Measurements from ENCODE around the gene KLF15.
A peak's percentile ranks its signal among the peaks of the same experiment; 100 is the strongest.
"Not testable (repeated sequence)": the region's sequence is repeated elsewhere in the genome, so short reads cannot be mapped to it uniquely, and the experiment has no call there.

Gene KLF15

GRCh38 chr3:126345641-126346460, 11.4 kb downstream of the KLF15 start:
- peak; percentile 10 for DNase-seq

- DNase-seq: peak; percentile 1
Measured at GRCh38 chr3:126345231-126345630, 12.0 kb downstream of the KLF15 start.

- DNase-seq: no peak
Measured at GRCh38 chr3:126344380-126345041, 12.7 kb downstream of the KLF15 start.

- DNase-seq: peak; percentile 8
Measured at GRCh38 chr3:126343649-126344035, 13.6 kb downstream of the KLF15 start.

GRCh38 chr3:126342991-126343648, 14.1 kb downstream of the KLF15 start:
- DNase-seq: peak; percentile 15

- peak; percentile 5 for DNase-seq
Measured at GRCh38 chr3:126342211-126342610, 15.0 kb downstream of the KLF15 start.

GRCh38 chr3:126341755-126342150, 15.5 kb downstream of the KLF15 start:
- peak; percentile 10 for DNase-seq

- DNase-seq: peak; percentile 10
Measured at GRCh38 chr3:126340943-126341754, 16.1 kb downstream of the KLF15 start.

- no peak for DNase-seq
Measured at GRCh38 chr3:126340596-126340942, 16.6 kb downstream of the KLF15 start.

- peak; percentile 39 for DNase-seq
Measured at GRCh38 chr3:126340081-126340511, 17.1 kb downstream of the KLF15 start.

GRCh38 chr3:126339466-126339865, 17.7 kb downstream of the KLF15 start:
- DNase-seq: no peak

GRCh38 chr3:126338790-126339288, 18.4 kb downstream of the KLF15 start:
- DNase-seq: peak; percentile 12

GRCh38 chr3:126337980-126338651, 19.1 kb downstream of the KLF15 start:
- peak; percentile 11 for DNase-seq

GRCh38 chr3:126331812-126332336, 25.3 kb downstream of the KLF15 start:
- DNase-seq: not testable (repeated sequence)

- DNase-seq: peak; percentile 4
Measured at GRCh38 chr3:126329927-126330725, 27.1 kb downstream of the KLF15 start.

GRCh38 chr3:126326629-126327028, 30.6 kb downstream of the KLF15 start:
- no peak for DNase-seq

GRCh38 chr3:126322181-126322967, 34.8 kb downstream of the KLF15 start:
- no peak for DNase-seq

- peak; percentile 9 for DNase-seq
Measured at GRCh38 chr3:126321490-126321889, 35.7 kb downstream of the KLF15 start.

- DNase-seq: peak; percentile 5
Measured at GRCh38 chr3:126320517-126321293, 36.5 kb downstream of the KLF15 start.

All from right hindlimb (tissue), 1 donor.